AG08395 (cell line): ENCODE measurements around the gene PPT2.
A peak's percentile ranks its signal among the peaks of the same experiment; 100 is the strongest.

Experiments
- DNase-seq: peaks from one replicate; pipeline ENCODE4 v3.0.0; 2012; ENCODE audit warnings: mixed read lengths, low spot score

Gene PPT2

GRCh38 chr6:32153564-32154513 is at the start of gene PPT2:
PPT2 (plus strand) TSS chr6:32154141; CDS start chr6:32154595, 454 bp downstream.
- peak; percentile 89 for DNase-seq

- DNase-seq = peak; percentile 48
These were observed 48.5 kb upstream of the PPT2 start for GRCh38 chr6:32105433-32105832.

GRCh38 chr6:32107406-32107805 is 46.5 kb upstream of the PPT2 start:
- no peak for DNase-seq

- peak; percentile 75 for DNase-seq
These were observed 45.8 kb upstream of the PPT2 start for GRCh38 chr6:32108094-32108627.

GRCh38 chr6:32108727-32109113 is 45.2 kb upstream of the PPT2 start:
- no peak for DNase-seq

GRCh38 chr6:32109114-32109764 is 44.7 kb upstream of the PPT2 start, which contains the start of gene TNXB:
TNXB (minus strand) TSS chr6:32109338; CDS start chr6:32098198, 11,140 bp downstream.
- DNase-seq = no peak

GRCh38 chr6:32109765-32110160 is 44.2 kb upstream of the PPT2 start:
- no peak for DNase-seq

- DNase-seq = no peak
These were observed 43.3 kb upstream of the PPT2 start for GRCh38 chr6:32110632-32111031.

GRCh38 chr6:32111424-32112066 is 42.4 kb upstream of the PPT2 start:
- DNase-seq = no peak

GRCh38 chr6:32112431-32112980 is 41.4 kb upstream of the PPT2 start:
- DNase-seq = no peak

GRCh38 chr6:32113386-32114352 is 40.3 kb upstream of the PPT2 start:
- DNase-seq = peak; percentile 97

- DNase-seq = peak; percentile 81
These were observed 39.1 kb upstream of the PPT2 start for GRCh38 chr6:32114796-32115195.

GRCh38 chr6:32115623-32116022 is 38.3 kb upstream of the PPT2 start:
- DNase-seq = no peak

GRCh38 chr6:32116674-32117073 is 37.3 kb upstream of the PPT2 start:
- DNase-seq = no peak

GRCh38 chr6:32117461-32117860 is 36.5 kb upstream of the PPT2 start:
- no peak for DNase-seq

- peak; percentile 85 for DNase-seq
These were observed 34.9 kb upstream of the PPT2 start for GRCh38 chr6:32118782-32119628.

GRCh38 chr6:32120573-32121059 is 33.3 kb upstream of the PPT2 start:
- DNase-seq = no peak

GRCh38 chr6:32123681-32124080 is 30.3 kb upstream of the PPT2 start:
- DNase-seq = no peak

GRCh38 chr6:32126880-32127279 is 27.1 kb upstream of the PPT2 start:
- DNase-seq = no peak

- DNase-seq = no peak
These were observed 26.6 kb upstream of the PPT2 start for GRCh38 chr6:32127409-32127716.
